Fibroblast of lung (primary cell): ENCODE results near the gene BIRC7.

Experiments used
- EZH2 ChIP-seq: IDR thresholded peaks from 2 replicates; pipeline ENCODE4 v1.5.1; 2012; ENCODE audit warnings: low read length, control low read depth, mild to moderate bottlenecking; ENCODE audit errors: missing control alignments
- TF ChIP-seq, protein P1 (sequence below), 2 donors: IDR thresholded peaks in 1 of 2; conservative IDR thresholded peaks in 1 of 2; 1 replicate in 1 of 2; 2 replicates in 1 of 2; pipeline ENCODE4 v1.5.1; 2011 to 2012; ENCODE audit warnings: low read length in 2 of 2, control low read depth in 1 of 2, inconsistent platforms in 1 of 2, low read depth in 1 of 2, mild to moderate bottlenecking in 1 of 2

DNA sequence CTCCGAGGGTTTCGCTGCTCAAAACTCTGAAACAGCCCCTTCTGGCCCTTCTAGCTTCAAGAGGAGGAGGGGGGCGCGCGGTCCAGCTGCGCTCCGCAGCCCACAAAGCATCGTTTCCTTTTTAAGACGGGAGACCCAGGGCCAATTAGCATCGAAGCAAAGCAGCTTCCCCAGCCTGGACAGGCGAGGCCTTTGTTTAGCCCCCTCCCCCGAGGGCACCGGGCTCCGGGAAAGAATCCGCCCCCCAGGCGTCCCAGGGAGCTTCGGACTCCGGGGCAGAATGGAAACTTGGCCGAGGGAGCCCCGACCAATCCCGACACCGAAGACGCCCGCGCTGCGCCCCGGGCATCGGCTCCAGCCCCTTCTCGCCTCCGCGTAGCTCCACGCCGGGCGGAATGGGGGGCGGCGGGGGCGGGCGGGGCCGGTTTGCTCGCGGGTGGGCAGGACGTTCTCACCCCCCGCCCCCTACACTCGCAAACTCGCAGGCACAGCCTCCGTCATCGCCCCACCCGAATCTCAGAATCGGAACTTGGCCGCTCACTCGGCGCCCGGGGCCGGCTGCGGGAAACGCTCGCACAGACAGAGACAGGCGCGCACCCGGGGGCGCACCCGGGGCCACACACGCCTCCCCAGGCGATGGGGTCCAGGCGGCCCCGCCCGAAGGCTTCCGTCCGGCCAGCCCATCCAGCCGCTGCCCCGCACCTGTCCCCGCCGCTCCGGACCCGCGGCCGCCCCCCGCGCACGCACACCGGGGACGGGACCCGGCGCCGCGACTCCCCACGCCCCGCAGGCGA lies 17.9 kb downstream of the BIRC7 start:
- TF ChIP-seq, protein P1, sequence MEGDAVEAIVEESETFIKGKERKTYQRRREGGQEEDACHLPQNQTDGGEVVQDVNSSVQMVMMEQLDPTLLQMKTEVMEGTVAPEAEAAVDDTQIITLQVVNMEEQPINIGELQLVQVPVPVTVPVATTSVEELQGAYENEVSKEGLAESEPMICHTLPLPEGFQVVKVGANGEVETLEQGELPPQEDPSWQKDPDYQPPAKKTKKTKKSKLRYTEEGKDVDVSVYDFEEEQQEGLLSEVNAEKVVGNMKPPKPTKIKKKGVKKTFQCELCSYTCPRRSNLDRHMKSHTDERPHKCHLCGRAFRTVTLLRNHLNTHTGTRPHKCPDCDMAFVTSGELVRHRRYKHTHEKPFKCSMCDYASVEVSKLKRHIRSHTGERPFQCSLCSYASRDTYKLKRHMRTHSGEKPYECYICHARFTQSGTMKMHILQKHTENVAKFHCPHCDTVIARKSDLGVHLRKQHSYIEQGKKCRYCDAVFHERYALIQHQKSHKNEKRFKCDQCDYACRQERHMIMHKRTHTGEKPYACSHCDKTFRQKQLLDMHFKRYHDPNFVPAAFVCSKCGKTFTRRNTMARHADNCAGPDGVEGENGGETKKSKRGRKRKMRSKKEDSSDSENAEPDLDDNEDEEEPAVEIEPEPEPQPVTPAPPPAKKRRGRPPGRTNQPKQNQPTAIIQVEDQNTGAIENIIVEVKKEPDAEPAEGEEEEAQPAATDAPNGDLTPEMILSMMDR (conservative IDR thresholded peaks at IDR 0.05 in 1 of 2, IDR thresholded peaks at IDR 0.05 in 1 of 2; ENCODE audit: low read depth in 1 of 2, low read length in 2 of 2) = no peak
- TF ChIP-seq EZH2 = peak; percentile 52
